RWPE2 (cell line): Measurements from ENCODE around the gene CHST13.

ENCODE experiments used
- ATAC-seq: fragments of 200-7000 bp; cut with Tn5 transposase; 3 replicates; pipeline ENCODE4 v1.9.1; 2021; ENCODE audit warnings: low read depth
- DNase-seq: peaks from one replicate; pipeline ENCODE4 v3.0.0-alpha.2; 2020; ENCODE audit warnings: low spot score
- H3K27ac ChIP-seq: fragments of 450-650 bp; 2 replicates; pipeline ENCODE4 v1.5.1; 2017; ENCODE audit warnings: mild to moderate bottlenecking; ENCODE audit not compliant: poor library complexity, severe bottlenecking
- H3K27me3 ChIP-seq: fragments of 250-450 bp; sonication (Bioruptor Pico); 2 replicates; pipeline ENCODE4 v1.5.1; 2021; ENCODE audit warnings: mild to moderate bottlenecking, moderate library complexity; ENCODE audit not compliant: insufficient read depth, poor library complexity, severe bottlenecking
- H3K36me3 ChIP-seq: fragments of 250-450 bp; sonication (Bioruptor Pico); 2 replicates; pipeline ENCODE4 v1.5.1; 2020; ENCODE audit warnings: low read depth, mild to moderate bottlenecking, moderate library complexity
- H3K4me1 ChIP-seq: fragments of 250-450 bp; sonication (Bioruptor Pico); 2 replicates; pipeline ENCODE4 v1.5.1; 2021; ENCODE audit warnings: mild to moderate bottlenecking, moderate library complexity; ENCODE audit not compliant: insufficient read depth, poor library complexity, severe bottlenecking
- H3K4me3 ChIP-seq: fragments of 250-450 bp; sonication (Bioruptor Pico); 2 replicates; pipeline ENCODE4 v1.5.1; 2021; ENCODE audit warnings: mild to moderate bottlenecking, moderate library complexity; ENCODE audit not compliant: severe bottlenecking
- H3K9me3 ChIP-seq: fragments of 250-450 bp; sonication (Bioruptor Pico); 2 replicates; pipeline ENCODE4 v1.5.1; 2021; ENCODE audit warnings: mild to moderate bottlenecking, moderate library complexity; ENCODE audit not compliant: severe bottlenecking
- CTCF ChIP-seq: fragments of 450-650 bp; IDR thresholded peaks from one replicate; pipeline ENCODE4 v1.5.1; 2017; ENCODE audit warnings: mild to moderate bottlenecking, moderate library complexity; ENCODE audit not compliant: poor library complexity, severe bottlenecking

The CHST13 gene

GRCh38 chr3:126525853-126526667 lies 2.1 kb downstream of the CHST13 start:
- Histone ChIP-seq H3K27me3 (peaks cover 17% of the 10 kb centered on the region), H3K9me3 (no peaks in the 10 kb centered on the region), H3K4me1 (no peaks in the 10 kb centered on the region), H3K36me3 (no peaks in the 10 kb centered on the region), H3K4me3 (no peak overlapping the region), H3K27ac (no peak overlapping the region)
- DNase-seq (no peak), ATAC-seq (0 out of 3 replicates have a peak, but pooled peaks have one; percentile 5)
- TF ChIP-seq CTCF, result no peak

- no peaks in the 10 kb centered on the region for H3K4me1 ChIP-seq
- DNase-seq (no peak), ATAC-seq (no peak)
- H3K4me3 ChIP-seq, result no peak overlapping the region
- H3K27me3 ChIP-seq, result peaks cover 17% of the 10 kb centered on the region
- H3K9me3 ChIP-seq, result no peaks in the 10 kb centered on the region
- no peaks in the 10 kb centered on the region for H3K36me3 ChIP-seq
- no peak for TF ChIP-seq CTCF
- H3K27ac ChIP-seq, result no peak overlapping the region
Measured at GRCh38 chr3:126526668-126527005, 2.7 kb downstream of the CHST13 start.

- DNase-seq, result no peak
- no peak for ATAC-seq
- Histone ChIP-seq H3K27me3 (peaks cover 18% of the 10 kb centered on the region), H3K36me3 (no peaks in the 10 kb centered on the region), H3K9me3 (no peaks in the 10 kb centered on the region), H3K4me1 (no peaks in the 10 kb centered on the region), H3K27ac (no peak overlapping the region), H3K4me3 (no peak overlapping the region)
- TF ChIP-seq CTCF, result no peak
Measured at GRCh38 chr3:126527006-126527405, 3.1 kb downstream of the CHST13 start.

GRCh38 chr3:126527455-126528211 lies 3.7 kb downstream of the CHST13 start:
- Histone ChIP-seq H3K4me1 (no peaks in the 10 kb centered on the region), H3K4me3 (no peak overlapping the region), H3K36me3 (no peaks in the 10 kb centered on the region), H3K27me3 (peaks cover 21% of the 10 kb centered on the region), H3K27ac (no peak overlapping the region), H3K9me3 (no peaks in the 10 kb centered on the region)
- no peak for ATAC-seq
- no peak for DNase-seq
- no peak for TF ChIP-seq CTCF

GRCh38 chr3:126528419-126528799 lies 4.5 kb downstream of the CHST13 start:
- no peak overlapping the region for H3K4me3 ChIP-seq
- DNase-seq (no peak), ATAC-seq (no peak)
- H3K27ac ChIP-seq, result no peak overlapping the region
- no peaks in the 10 kb centered on the region for H3K36me3 ChIP-seq
- H3K9me3 ChIP-seq, result no peaks in the 10 kb centered on the region
- H3K27me3 ChIP-seq, result peaks cover 21% of the 10 kb centered on the region
- TF ChIP-seq CTCF, result no peak
- no peaks in the 10 kb centered on the region for H3K4me1 ChIP-seq
